ENCODE data around the gene FLT4. TPM values are rescaled to one million over a fixed set of nuclear protein-coding genes. Genes with fewer than 3 reads are reported as not detected.

The FLT4 gene
- total and polyA plus RNA-seq, 9 of the 15 experiments (the other 6 are each of a cell fraction or from before 2014, with no cell fraction given), result 0.01 to 0.42 (median 0.14) TPM; not detected in 2

DNA sequence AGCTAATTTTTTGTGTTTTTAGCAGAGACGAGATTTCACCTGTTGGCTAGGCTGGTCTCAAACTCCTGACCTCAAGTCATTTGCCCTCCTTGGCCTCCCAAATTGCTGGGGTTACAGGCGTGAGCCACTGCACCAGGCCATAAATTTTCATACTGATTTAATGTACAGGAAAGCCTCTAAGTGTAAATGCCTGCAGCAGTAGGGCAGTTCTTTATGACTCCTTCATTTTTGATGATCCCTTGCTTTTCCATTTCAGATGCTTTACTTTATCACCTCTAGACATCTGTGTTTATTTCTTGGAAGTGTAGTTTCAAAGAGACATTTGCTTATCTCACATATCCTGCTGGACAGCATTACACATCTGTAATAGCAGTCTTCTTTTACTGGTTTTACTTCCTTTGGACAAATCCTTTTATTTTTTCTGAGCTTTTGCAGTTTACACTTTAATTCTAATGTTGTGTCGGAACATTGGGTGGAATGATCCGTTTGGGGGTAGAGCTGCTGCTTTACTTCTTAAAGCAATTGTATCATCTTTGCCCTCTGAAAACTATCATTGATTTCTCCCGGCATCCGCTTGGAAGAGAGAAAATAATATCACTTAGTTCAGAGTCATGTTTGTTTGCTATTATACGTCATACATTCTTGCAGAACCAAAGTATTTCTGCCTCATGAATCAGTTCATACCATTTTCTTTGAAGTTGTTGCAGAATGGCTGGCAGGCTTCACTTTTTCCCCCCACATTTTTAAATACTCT lies 94.1 kb downstream of the FLT4 start (continued):
- TF ChIP-seq, protein P1, sequence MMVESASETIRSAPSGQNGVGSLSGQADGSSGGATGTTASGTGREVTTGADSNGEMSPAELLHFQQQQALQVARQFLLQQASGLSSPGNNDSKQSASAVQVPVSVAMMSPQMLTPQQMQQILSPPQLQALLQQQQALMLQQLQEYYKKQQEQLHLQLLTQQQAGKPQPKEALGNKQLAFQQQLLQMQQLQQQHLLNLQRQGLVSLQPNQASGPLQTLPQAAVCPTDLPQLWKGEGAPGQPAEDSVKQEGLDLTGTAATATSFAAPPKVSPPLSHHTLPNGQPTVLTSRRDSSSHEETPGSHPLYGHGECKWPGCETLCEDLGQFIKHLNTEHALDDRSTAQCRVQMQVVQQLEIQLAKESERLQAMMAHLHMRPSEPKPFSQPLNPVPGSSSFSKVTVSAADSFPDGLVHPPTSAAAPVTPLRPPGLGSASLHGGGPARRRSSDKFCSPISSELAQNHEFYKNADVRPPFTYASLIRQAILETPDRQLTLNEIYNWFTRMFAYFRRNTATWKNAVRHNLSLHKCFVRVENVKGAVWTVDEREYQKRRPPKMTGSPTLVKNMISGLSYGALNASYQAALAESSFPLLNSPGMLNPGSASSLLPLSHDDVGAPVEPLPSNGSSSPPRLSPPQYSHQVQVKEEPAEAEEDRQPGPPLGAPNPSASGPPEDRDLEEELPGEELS (CRISPR knock-in tag; IDR thresholded peaks at IDR 0.05; ENCODE audit: borderline replicate concordance), result no peak
- TF ChIP-seq HDAC3 (IDR thresholded peaks at IDR 0.05; ENCODE audit: borderline replicate concordance, partially characterized antibody) (peak; percentile 96), KDM2B (CRISPR knock-in tag; IDR thresholded peaks at IDR 0.05) (no peak), TAF9B (IDR thresholded peaks at IDR 0.05; ENCODE audit: partially characterized antibody) (peak; percentile 50), ZBED1 (IDR thresholded peaks at IDR 0.05) (peak; percentile 68; the same call in 1 of the 2 replicates), KLF13 (tag; IDR thresholded peaks at IDR 0.05; ENCODE audit: borderline replicate concordance, low read depth) (no peak), LEF1 (IDR thresholded peaks at IDR 0.05) (peak; percentile 99), HDAC2 (IDR thresholded peaks at IDR 0.05) (peak; percentile 96), SUPT5H (IDR thresholded peaks at IDR 0.05) (no peak), LCOR (CRISPR knock-in tag; IDR thresholded peaks at IDR 0.05) (0 out of 2 replicates have a peak, but pooled peaks have one; percentile 22), TRIM24 (IDR thresholded peaks at IDR 0.05) (peak; percentile 89 to 94), HMG20A (CRISPR knock-in tag; conservative IDR thresholded peaks at IDR 0.05) (no peak), SOX6 (IDR thresholded peaks at IDR 0.05) (peak; percentile 95)
- TF ChIP-seq, protein P2, sequence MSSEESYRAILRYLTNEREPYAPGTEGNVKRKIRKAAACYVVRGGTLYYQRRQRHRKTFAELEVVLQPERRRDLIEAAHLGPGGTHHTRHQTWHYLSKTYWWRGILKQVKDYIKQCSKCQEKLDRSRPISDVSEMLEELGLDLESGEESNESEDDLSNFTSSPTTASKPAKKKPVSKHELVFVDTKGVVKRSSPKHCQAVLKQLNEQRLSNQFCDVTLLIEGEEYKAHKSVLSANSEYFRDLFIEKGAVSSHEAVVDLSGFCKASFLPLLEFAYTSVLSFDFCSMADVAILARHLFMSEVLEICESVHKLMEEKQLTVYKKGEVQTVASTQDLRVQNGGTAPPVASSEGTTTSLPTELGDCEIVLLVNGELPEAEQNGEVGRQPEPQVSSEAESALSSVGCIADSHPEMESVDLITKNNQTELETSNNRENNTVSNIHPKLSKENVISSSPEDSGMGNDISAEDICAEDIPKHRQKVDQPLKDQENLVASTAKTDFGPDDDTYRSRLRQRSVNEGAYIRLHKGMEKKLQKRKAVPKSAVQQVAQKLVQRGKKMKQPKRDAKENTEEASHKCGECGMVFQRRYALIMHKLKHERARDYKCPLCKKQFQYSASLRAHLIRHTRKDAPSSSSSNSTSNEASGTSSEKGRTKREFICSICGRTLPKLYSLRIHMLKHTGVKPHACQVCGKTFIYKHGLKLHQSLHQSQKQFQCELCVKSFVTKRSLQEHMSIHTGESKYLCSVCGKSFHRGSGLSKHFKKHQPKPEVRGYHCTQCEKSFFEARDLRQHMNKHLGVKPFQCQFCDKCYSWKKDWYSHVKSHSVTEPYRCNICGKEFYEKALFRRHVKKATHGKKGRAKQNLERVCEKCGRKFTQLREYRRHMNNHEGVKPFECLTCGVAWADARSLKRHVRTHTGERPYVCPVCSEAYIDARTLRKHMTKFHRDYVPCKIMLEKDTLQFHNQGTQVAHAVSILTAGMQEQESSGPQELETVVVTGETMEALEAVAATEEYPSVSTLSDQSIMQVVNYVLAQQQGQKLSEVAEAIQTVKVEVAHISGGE (CRISPR knock-in tag; IDR thresholded peaks at IDR 0.05), result peak in 1 of 3 experiments; percentile 56; a peak in 1 of 6 replicates
- TF ChIP-seq, protein P3, sequence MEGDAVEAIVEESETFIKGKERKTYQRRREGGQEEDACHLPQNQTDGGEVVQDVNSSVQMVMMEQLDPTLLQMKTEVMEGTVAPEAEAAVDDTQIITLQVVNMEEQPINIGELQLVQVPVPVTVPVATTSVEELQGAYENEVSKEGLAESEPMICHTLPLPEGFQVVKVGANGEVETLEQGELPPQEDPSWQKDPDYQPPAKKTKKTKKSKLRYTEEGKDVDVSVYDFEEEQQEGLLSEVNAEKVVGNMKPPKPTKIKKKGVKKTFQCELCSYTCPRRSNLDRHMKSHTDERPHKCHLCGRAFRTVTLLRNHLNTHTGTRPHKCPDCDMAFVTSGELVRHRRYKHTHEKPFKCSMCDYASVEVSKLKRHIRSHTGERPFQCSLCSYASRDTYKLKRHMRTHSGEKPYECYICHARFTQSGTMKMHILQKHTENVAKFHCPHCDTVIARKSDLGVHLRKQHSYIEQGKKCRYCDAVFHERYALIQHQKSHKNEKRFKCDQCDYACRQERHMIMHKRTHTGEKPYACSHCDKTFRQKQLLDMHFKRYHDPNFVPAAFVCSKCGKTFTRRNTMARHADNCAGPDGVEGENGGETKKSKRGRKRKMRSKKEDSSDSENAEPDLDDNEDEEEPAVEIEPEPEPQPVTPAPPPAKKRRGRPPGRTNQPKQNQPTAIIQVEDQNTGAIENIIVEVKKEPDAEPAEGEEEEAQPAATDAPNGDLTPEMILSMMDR (IDR thresholded peaks at IDR 0.05 in 2 of 3, conservative IDR thresholded peaks at IDR 0.05 in 1 of 3; ENCODE audit: insufficient read depth in 2 of 3, low read depth in 1 of 3, low read length in 3 of 3), result no peak
- TF ChIP-seq, protein P4, sequence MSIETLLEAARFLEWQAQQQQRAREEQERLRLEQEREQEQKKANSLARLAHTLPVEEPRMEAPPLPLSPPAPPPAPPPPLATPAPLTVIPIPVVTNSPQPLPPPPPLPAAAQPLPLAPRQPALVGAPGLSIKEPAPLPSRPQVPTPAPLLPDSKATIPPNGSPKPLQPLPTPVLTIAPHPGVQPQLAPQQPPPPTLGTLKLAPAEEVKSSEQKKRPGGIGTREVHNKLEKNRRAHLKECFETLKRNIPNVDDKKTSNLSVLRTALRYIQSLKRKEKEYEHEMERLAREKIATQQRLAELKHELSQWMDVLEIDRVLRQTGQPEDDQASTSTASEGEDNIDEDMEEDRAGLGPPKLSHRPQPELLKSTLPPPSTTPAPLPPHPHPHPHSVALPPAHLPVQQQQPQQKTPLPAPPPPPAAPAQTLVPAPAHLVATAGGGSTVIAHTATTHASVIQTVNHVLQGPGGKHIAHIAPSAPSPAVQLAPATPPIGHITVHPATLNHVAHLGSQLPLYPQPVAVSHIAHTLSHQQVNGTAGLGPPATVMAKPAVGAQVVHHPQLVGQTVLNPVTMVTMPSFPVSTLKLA (conservative IDR thresholded peaks at IDR 0.05), result peak; percentile 38 to 69
- TF ChIP-seq, protein P5, sequence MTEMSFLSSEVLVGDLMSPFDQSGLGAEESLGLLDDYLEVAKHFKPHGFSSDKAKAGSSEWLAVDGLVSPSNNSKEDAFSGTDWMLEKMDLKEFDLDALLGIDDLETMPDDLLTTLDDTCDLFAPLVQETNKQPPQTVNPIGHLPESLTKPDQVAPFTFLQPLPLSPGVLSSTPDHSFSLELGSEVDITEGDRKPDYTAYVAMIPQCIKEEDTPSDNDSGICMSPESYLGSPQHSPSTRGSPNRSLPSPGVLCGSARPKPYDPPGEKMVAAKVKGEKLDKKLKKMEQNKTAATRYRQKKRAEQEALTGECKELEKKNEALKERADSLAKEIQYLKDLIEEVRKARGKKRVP (CRISPR knock-in tag; IDR thresholded peaks at IDR 0.05), result no peak
